Measurements from ENCODE around the gene PDZD7. TPM values are rescaled to one million over a fixed set of nuclear protein-coding genes. Genes with fewer than 3 reads are reported as not detected.

The PDZD7 gene

GRCh38 chr10:100965820-100966219 lies 65.1 kb downstream of the PDZD7 start:
- no peaks in the 10 kb centered on the region for H3K79me1 ChIP-seq (ENCODE audit: low read length)
- no peak overlapping the region for H2BK120ac ChIP-seq (ENCODE audit: low read depth, low read length)
- no peak overlapping the region for H3K23ac ChIP-seq (ENCODE audit: low read length)
- no peak overlapping the region for H2AK5ac ChIP-seq (ENCODE audit: low read length)
- DNase-seq = no peak
- H4K8ac ChIP-seq (ENCODE audit: low read depth, low read length) = no peak overlapping the region
- peaks cover 4% of the 10 kb centered on the region for H3K4me1 ChIP-seq (ENCODE audit: control insufficient read depth, low read depth, low read length)
- H3K27me3 ChIP-seq (ENCODE audit: insufficient read depth, low read length, poor library complexity) = no peaks in the 10 kb centered on the region
- H3K4ac ChIP-seq (ENCODE audit: low read depth, low read length) = no peak overlapping the region
- no peak overlapping the region for H3K27ac ChIP-seq (ENCODE audit: low read depth, low read length)
- no peaks in the 10 kb centered on the region for H3K79me2 ChIP-seq (ENCODE audit: control insufficient read depth, insufficient read depth, low read length)
- no peak overlapping the region for H3K4me2 ChIP-seq (ENCODE audit: low read length)
- no peak overlapping the region for H3K4me3 ChIP-seq (ENCODE audit: low read length)
- H3K18ac ChIP-seq (ENCODE audit: low read length) = no peak overlapping the region
- H3K36me3 ChIP-seq (ENCODE audit: control insufficient read depth, insufficient read depth, low read length) = peaks cover 1% of the 10 kb centered on the region
- no peak overlapping the region for H3K9ac ChIP-seq (ENCODE audit: low read length)
- no peak overlapping the region for H2BK15ac ChIP-seq (replicated peaks; ENCODE audit: low read depth)
- H3K56ac ChIP-seq (ENCODE audit: low read length) = no peak overlapping the region
- no CpG with 5 or more reads among the region's 5 CpGs for WGBS (ENCODE audit: extremely low coverage, insufficient coverage, low lambda C conversion rate)
- H2BK5ac ChIP-seq (ENCODE audit: low read length) = no peak overlapping the region
- no peak overlapping the region for H4K5ac ChIP-seq (ENCODE audit: low read length)

- no peak overlapping the region for H4K5ac ChIP-seq (ENCODE audit: low read length)
- no peak overlapping the region for H3K27ac ChIP-seq (ENCODE audit: low read depth, low read length)
- H3K9ac ChIP-seq (ENCODE audit: low read length) = no peak overlapping the region
- H3K79me2 ChIP-seq (ENCODE audit: control insufficient read depth, insufficient read depth, low read length) = no peaks in the 10 kb centered on the region
- H3K4me1 ChIP-seq (ENCODE audit: control insufficient read depth, low read depth, low read length) = peaks cover 1% of the 10 kb centered on the region
- H3K23ac ChIP-seq (ENCODE audit: low read length) = no peak overlapping the region
- H3K4me3 ChIP-seq (ENCODE audit: low read length) = no peak overlapping the region
- DNase-seq = no peak
- no peak overlapping the region for H3K4me2 ChIP-seq (ENCODE audit: low read length)
- H3K18ac ChIP-seq (ENCODE audit: low read length) = no peak overlapping the region
- H2BK120ac ChIP-seq (ENCODE audit: low read depth, low read length) = no peak overlapping the region
- H4K8ac ChIP-seq (ENCODE audit: low read depth, low read length) = no peak overlapping the region
- H3K79me1 ChIP-seq (ENCODE audit: low read length) = no peaks in the 10 kb centered on the region
- no peak overlapping the region for H3K4ac ChIP-seq (ENCODE audit: low read depth, low read length)
- peaks cover 1% of the 10 kb centered on the region for H3K36me3 ChIP-seq (ENCODE audit: control insufficient read depth, insufficient read depth, low read length)
- H2BK15ac ChIP-seq (replicated peaks; ENCODE audit: low read depth) = no peak overlapping the region
- H3K56ac ChIP-seq (ENCODE audit: low read length) = no peak overlapping the region
- no peaks in the 10 kb centered on the region for H3K27me3 ChIP-seq (ENCODE audit: insufficient read depth, low read length, poor library complexity)
- H2AK5ac ChIP-seq (ENCODE audit: low read length) = no peak overlapping the region
- WGBS (ENCODE audit: extremely low coverage, insufficient coverage, low lambda C conversion rate) = no CpG with 5 or more reads among the region's 1 CpG
- no peak overlapping the region for H2BK5ac ChIP-seq (ENCODE audit: low read length)
These were observed 67.1 kb downstream of the PDZD7 start for GRCh38 chr10:100963826-100964225.

DNA sequence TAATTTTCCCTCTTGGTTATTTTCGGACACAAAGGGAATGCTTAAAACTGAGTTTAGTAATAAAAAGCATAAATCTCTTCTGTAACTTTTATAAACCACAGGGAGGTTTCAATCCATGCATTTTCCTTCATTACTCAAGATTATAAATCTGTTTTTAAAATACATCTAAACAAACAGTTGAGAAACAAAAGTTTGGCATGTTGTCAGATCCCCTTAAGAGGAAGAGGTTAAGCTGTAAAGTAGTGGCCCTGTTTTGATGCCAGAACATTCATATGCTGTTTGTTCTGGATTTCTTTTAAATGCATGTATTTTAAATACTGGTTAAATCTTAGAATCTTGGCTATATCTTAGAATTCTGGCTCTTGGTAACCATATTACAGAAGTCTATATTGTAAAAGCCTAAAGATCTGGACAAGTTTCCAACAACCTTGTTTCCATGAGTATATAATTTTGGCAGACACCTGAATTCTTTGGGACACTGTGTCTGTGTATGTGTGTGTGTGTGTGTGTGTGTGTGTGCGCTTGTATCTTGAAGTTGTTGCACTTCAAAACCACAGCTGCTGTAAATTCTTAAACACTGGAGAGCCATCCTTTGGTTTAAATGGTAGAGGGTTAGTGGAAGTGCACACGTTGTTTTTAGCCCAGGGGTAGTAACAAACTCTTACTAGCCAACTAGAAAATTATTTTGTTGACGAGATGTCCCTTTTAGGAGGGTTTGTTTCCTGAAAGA lies 68.4 kb downstream of the PDZD7 start:
- no peak overlapping the region for H2BK120ac ChIP-seq (ENCODE audit: low read depth, low read length)
- H3K4me3 ChIP-seq (ENCODE audit: low read length) = no peak overlapping the region
- H3K9ac ChIP-seq (ENCODE audit: low read length) = no peak overlapping the region
- no peak overlapping the region for H3K23ac ChIP-seq (ENCODE audit: low read length)
- H3K27ac ChIP-seq (ENCODE audit: low read depth, low read length) = no peak overlapping the region
- no peak overlapping the region for H3K4ac ChIP-seq (ENCODE audit: low read depth, low read length)
- no peak overlapping the region for H2AK5ac ChIP-seq (ENCODE audit: low read length)
- no peak overlapping the region for H3K18ac ChIP-seq (ENCODE audit: low read length)
- no CpG with 5 or more reads among the region's 4 CpGs for WGBS (ENCODE audit: extremely low coverage, insufficient coverage, low lambda C conversion rate)
- H3K56ac ChIP-seq (ENCODE audit: low read length) = no peak overlapping the region
- no peak overlapping the region for H4K8ac ChIP-seq (ENCODE audit: low read depth, low read length)
- H3K27me3 ChIP-seq (ENCODE audit: insufficient read depth, low read length, poor library complexity) = no peaks in the 10 kb centered on the region
- no peak for DNase-seq
- no peak overlapping the region for H2BK5ac ChIP-seq (ENCODE audit: low read length)
- no peaks in the 10 kb centered on the region for H3K79me2 ChIP-seq (ENCODE audit: control insufficient read depth, insufficient read depth, low read length)
- H4K5ac ChIP-seq (ENCODE audit: low read length) = no peak overlapping the region
- H3K4me2 ChIP-seq (ENCODE audit: low read length) = no peak overlapping the region
- H3K79me1 ChIP-seq (ENCODE audit: low read length) = no peaks in the 10 kb centered on the region
- H2BK15ac ChIP-seq (replicated peaks; ENCODE audit: low read depth) = no peak overlapping the region
- H3K36me3 ChIP-seq (ENCODE audit: control insufficient read depth, insufficient read depth, low read length) = peaks cover 1% of the 10 kb centered on the region
- no peaks in the 10 kb centered on the region for H3K4me1 ChIP-seq (ENCODE audit: control insufficient read depth, low read depth, low read length)

GRCh38 chr10:100960251-100960650 lies 70.7 kb downstream of the PDZD7 start:
- Histone ChIP-seq H3K36me3 (ENCODE audit: control insufficient read depth, insufficient read depth, low read length) (peaks cover 1% of the 10 kb centered on the region), H3K79me1 (ENCODE audit: low read length) (no peaks in the 10 kb centered on the region), H3K18ac (ENCODE audit: low read length) (no peak overlapping the region), H3K4me1 (ENCODE audit: control insufficient read depth, low read depth, low read length) (no peaks in the 10 kb centered on the region), H2BK15ac (replicated peaks; ENCODE audit: low read depth) (no peak overlapping the region), H3K56ac (ENCODE audit: low read length) (no peak overlapping the region), H3K79me2 (ENCODE audit: control insufficient read depth, insufficient read depth, low read length) (no peaks in the 10 kb centered on the region), H2BK120ac (ENCODE audit: low read depth, low read length) (no peak overlapping the region), H3K9ac (ENCODE audit: low read length) (no peak overlapping the region), H3K4ac (ENCODE audit: low read depth, low read length) (no peak overlapping the region), H2AK5ac (ENCODE audit: low read length) (no peak overlapping the region), H4K8ac (ENCODE audit: low read depth, low read length) (no peak overlapping the region), H4K5ac (ENCODE audit: low read length) (no peak overlapping the region), H3K4me2 (ENCODE audit: low read length) (no peak overlapping the region), H3K27me3 (ENCODE audit: insufficient read depth, low read length, poor library complexity) (no peaks in the 10 kb centered on the region), H3K27ac (ENCODE audit: low read depth, low read length) (no peak overlapping the region), H3K4me3 (ENCODE audit: low read length) (no peak overlapping the region), H2BK5ac (ENCODE audit: low read length) (no peak overlapping the region), H3K23ac (ENCODE audit: low read length) (no peak overlapping the region)
- DNase-seq = no peak

Small RNAs within 50 kb of the gene (small RNA-seq; reads per million reads assigned to genes)
- gene MIR608 (ENCODE audit: insufficient read depth) = not detected
